H1 (cell line): Measurements from ENCODE around the gene FOXA2. TPM values are rescaled to one million over a fixed set of nuclear protein-coding genes. Genes with fewer than 3 reads are reported as not detected.

Experiments
- CTCF ChIA-PET: fragments of 300-600 bp; sonication (Branson Sonifier 250); formaldehyde crosslinking; loops from one replicate; lab custom pipeline; 2021; ENCODE audit not compliant: partially characterized antibody; lab: Charles Lee
- POLR2A ChIA-PET: fragments of 300-600 bp; sonication (Branson Sonifier 250); formaldehyde crosslinking; loops from one replicate; lab custom pipeline; 2021; ENCODE audit warnings: inconsistent platforms; ENCODE audit not compliant: partially characterized antibody; lab: Charles Lee
- DNase-seq, 2 experiments: peaks; one replicate each; pipeline versions ENCODE4 v3.0.0 to v3.0.0-alpha.2; 2010 to 2022; ENCODE audit warnings: low spot score in 2 of 2, low read depth in 1 of 2, mixed read lengths in 1 of 2
- FAIRE-seq: peaks from 2 replicates; lab custom pipeline; 2011; peaks lifted over from hg19 to GRCh38; lab: Jason Lieb, UNC
- H2AFZ ChIP-seq: 2 replicates; pipeline ENCODE4 v1.8.1; 2012; ENCODE audit warnings: low read length, inconsistent platforms
- H2AK5ac ChIP-seq: 2 replicates; pipeline ENCODE4 v1.6.1; 2013; ENCODE audit warnings: low read depth, low read length
- H2BK120ac ChIP-seq: replicated peaks from 2 replicates; pipeline ENCODE3; 2013; ENCODE audit warnings: low read depth, low read length, inconsistent platforms
- H2BK12ac ChIP-seq: 2 replicates; pipeline ENCODE4 v1.6.1; 2013; ENCODE audit warnings: low read depth, low read length
- H2BK15ac ChIP-seq: 2 replicates; pipeline ENCODE4 v1.6.1; 2013; ENCODE audit warnings: low read length
- H2BK20ac ChIP-seq: 2 replicates; pipeline ENCODE4 v1.6.1; 2013; ENCODE audit warnings: low read length
- H2BK5ac ChIP-seq: 2 replicates; pipeline ENCODE4 v1.6.1; 2013; ENCODE audit warnings: low read depth, low read length
- H3K14ac ChIP-seq: 2 replicates; pipeline ENCODE4 v1.6.1; 2013; ENCODE audit warnings: inconsistent platforms; ENCODE audit not compliant: insufficient read length
- H3K18ac ChIP-seq: 2 replicates; pipeline ENCODE4 v1.6.1; 2013; ENCODE audit warnings: low read length; ENCODE audit errors: extremely low read depth
- H3K23ac ChIP-seq: 2 replicates; pipeline ENCODE4 v1.6.1; 2013; ENCODE audit warnings: inconsistent platforms; ENCODE audit not compliant: insufficient read length
- H3K23me2 ChIP-seq: 2 replicates; pipeline ENCODE4 v1.6.1; 2013; ENCODE audit warnings: low read depth, low read length
- H3K27ac ChIP-seq: 2 replicates; pipeline ENCODE4 v1.6.1; 2011; ENCODE audit warnings: low read depth, low read length, inconsistent platforms
- H3K27me3 ChIP-seq, 4 experiments: replicated peaks in 1 of 4; 1 replicate in 1 of 4; 2 replicates in 3 of 4; pipeline versions ENCODE4 v1.6.1 to v1.8.1; 2011 to 2013; ENCODE audit warnings: low read length in 3 of 4, mild to moderate bottlenecking in 3 of 4, inconsistent platforms in 2 of 4, mixed read lengths in 2 of 4, moderate library complexity in 1 of 4; ENCODE audit not compliant: control insufficient read depth in 3 of 4, insufficient read depth in 3 of 4; ENCODE audit errors: extremely low read depth in 1 of 4
- H3K36me3 ChIP-seq, 4 experiments: 2 replicates each; pipeline versions ENCODE4 v1.6.1 to v1.8.1; 2011 to 2013; ENCODE audit warnings: mild to moderate bottlenecking in 4 of 4, low read length in 3 of 4, moderate library complexity in 2 of 4, control low read depth in 1 of 4, inconsistent platforms in 1 of 4; ENCODE audit not compliant: insufficient read depth in 4 of 4, control insufficient read depth in 2 of 4
- H3K4ac ChIP-seq: replicated peaks from 2 replicates; pipeline ENCODE3; 2013; ENCODE audit warnings: low read length, low read depth, mixed read lengths, inconsistent platforms; ENCODE audit not compliant: insufficient read length
- H3K4me1 ChIP-seq, 4 experiments: replicated peaks in 1 of 4; 1 replicate in 1 of 4; 2 replicates in 3 of 4; pipeline versions ENCODE4 v1.6.1 to v1.8.1; 2011 to 2013; ENCODE audit warnings: low read length in 3 of 4, inconsistent platforms in 2 of 4, mixed read lengths in 1 of 4; ENCODE audit not compliant: insufficient read depth in 4 of 4, control insufficient read depth in 3 of 4
- H3K4me2 ChIP-seq, 2 experiments: 2 replicates each; pipeline versions ENCODE4 v1.6.1 to v1.8.1; 2011 to 2013; ENCODE audit warnings: low read depth in 2 of 2, low read length in 2 of 2, control low read depth in 1 of 2, inconsistent platforms in 1 of 2, mild to moderate bottlenecking in 1 of 2; ENCODE audit not compliant: insufficient read depth in 1 of 2
- H3K4me3 ChIP-seq, 4 experiments: fragments of 200-600, 300-600 bp in 1 of 4; sonication (generic), shearing (Covaris generic), sonication (Bioruptor Twin) in 1 of 4; 2 replicates each; pipeline versions ENCODE4 v1.5.1 to v1.8.1; 2011 to 2016; ENCODE audit warnings: low read length in 4 of 4, low read depth in 3 of 4, control low read depth in 2 of 4, inconsistent platforms in 2 of 4, mild to moderate bottlenecking in 2 of 4, mixed read lengths in 1 of 4, moderate library complexity in 1 of 4; ENCODE audit not compliant: insufficient read depth in 2 of 4; ENCODE audit errors: extremely low read depth in 1 of 4
- H3K56ac ChIP-seq: replicated peaks from 2 replicates; pipeline ENCODE3; 2013; ENCODE audit warnings: low read depth, mild to moderate bottlenecking, mixed read lengths, low read length, inconsistent platforms; ENCODE audit not compliant: insufficient read length
- H3K79me1 ChIP-seq: 2 replicates; pipeline ENCODE4 v1.6.1; 2013; ENCODE audit warnings: low read depth, low read length, control low read depth
- H3K79me2 ChIP-seq, 2 experiments: 2 replicates each; pipeline versions ENCODE4 v1.6.1 to v1.8.1; 2012 to 2013; ENCODE audit warnings: low read length in 2 of 2, mild to moderate bottlenecking in 2 of 2, inconsistent platforms in 1 of 2; ENCODE audit not compliant: insufficient read depth in 2 of 2, control insufficient read depth in 1 of 2
- H3K9ac ChIP-seq, 4 experiments: replicated peaks in 1 of 4; 1 replicate in 1 of 4; 2 replicates in 3 of 4; pipeline versions ENCODE4 v1.6.1 to v1.8.1; 2011 to 2013; ENCODE audit warnings: low read depth in 3 of 4, low read length in 3 of 4, control low read depth in 2 of 4, mild to moderate bottlenecking in 2 of 4, moderate library complexity in 2 of 4, inconsistent platforms in 1 of 4; ENCODE audit errors: extremely low read depth in 1 of 4
- H3K9me3 ChIP-seq, 2 experiments: 2 replicates each; pipeline versions ENCODE4 v1.6.1 to v1.8.1; 2012 to 2013; ENCODE audit warnings: mild to moderate bottlenecking in 2 of 2, moderate library complexity in 2 of 2, control low read depth in 1 of 2, inconsistent platforms in 1 of 2, low read depth in 1 of 2, low read length in 1 of 2, mixed read lengths in 1 of 2; ENCODE audit not compliant: insufficient read depth in 2 of 2
- H4K20me1 ChIP-seq, 2 experiments: replicated peaks in 1 of 2; 2 replicates each; pipeline versions ENCODE3 to v1.8.1; 2011 to 2013; ENCODE audit warnings: inconsistent platforms in 2 of 2, low read length in 2 of 2, mild to moderate bottlenecking in 1 of 2; ENCODE audit not compliant: insufficient read depth in 2 of 2, control insufficient read depth in 1 of 2
- H4K5ac ChIP-seq: 2 replicates; pipeline ENCODE4 v1.6.1; 2013; ENCODE audit warnings: low read length, low read depth, mixed read lengths, inconsistent platforms; ENCODE audit not compliant: insufficient read length
- H4K8ac ChIP-seq: 2 replicates; pipeline ENCODE4 v1.8.0; 2013; ENCODE audit warnings: mild to moderate bottlenecking, moderate library complexity, low read length, inconsistent platforms; ENCODE audit not compliant: insufficient read depth; ENCODE audit errors: extremely low read depth
- H4K91ac ChIP-seq: replicated peaks from 2 replicates; pipeline ENCODE3; 2013; ENCODE audit warnings: low read length, mixed read lengths, inconsistent platforms; ENCODE audit not compliant: insufficient read length
- ASH2L ChIP-seq: fragments of 200-600, 300-600 bp; sonication (generic); IDR thresholded peaks from one replicate; pipeline ENCODE4 v1.7.1; 2017; ENCODE audit warnings: low read length
- BACH1 ChIP-seq: IDR thresholded peaks from 2 replicates; pipeline ENCODE4 v1.6.1; 2012; ENCODE audit warnings: low read length, improper control_type of control experiment
- BCL11A ChIP-seq, 2 experiments: IDR thresholded peaks; one replicate each; pipeline ENCODE4 v1.6.1; 2011; ENCODE audit warnings: low read depth in 2 of 2, low read length in 2 of 2, mild to moderate bottlenecking in 2 of 2
- CEBPB ChIP-seq: IDR thresholded peaks from 2 replicates; pipeline ENCODE4 v1.6.1; 2012; ENCODE audit warnings: low read depth, low read length
- CREB1 ChIP-seq: IDR thresholded peaks from 2 replicates; pipeline ENCODE4 v1.6.1; 2012; ENCODE audit warnings: inconsistent platforms
- CTCF ChIP-seq, 3 experiments: IDR thresholded peaks; 1 replicate in 2 of 3; 2 replicates in 1 of 3; pipeline versions ENCODE4 v1.5.1 to v1.6.1; 2011; ENCODE audit warnings: low read length in 3 of 3, mild to moderate bottlenecking in 3 of 3, inconsistent platforms in 2 of 3, low read depth in 1 of 3, moderate library complexity in 1 of 3; ENCODE audit not compliant: insufficient read depth in 1 of 3; ENCODE audit errors: control extremely low read depth in 1 of 3
- EGR1 ChIP-seq: IDR thresholded peaks from 2 replicates; pipeline ENCODE4 v1.6.1; 2011; ENCODE audit warnings: low read depth, low read length, borderline replicate concordance
- EP300 ChIP-seq, 2 experiments: IDR thresholded peaks; 1 replicate in 1 of 2; 2 replicates in 1 of 2; pipeline ENCODE4 v1.6.1; 2011 to 2012; ENCODE audit warnings: low read depth in 2 of 2, low read length in 2 of 2, mild to moderate bottlenecking in 2 of 2, borderline replicate concordance in 1 of 2, inconsistent platforms in 1 of 2, moderate library complexity in 1 of 2
- JUND ChIP-seq: IDR thresholded peaks from 2 replicates; pipeline ENCODE4 v1.6.1; 2011; ENCODE audit warnings: mild to moderate bottlenecking, improper control_type of control experiment, low read length
- RXRA ChIP-seq: IDR thresholded peaks from 2 replicates; pipeline ENCODE4 v1.6.1; 2011; ENCODE audit warnings: low read depth, mild to moderate bottlenecking, low read length, moderate library complexity; ENCODE audit not compliant: insufficient read depth
- SIRT6 ChIP-seq: IDR thresholded peaks from one replicate; pipeline ENCODE4 v1.7.1; 2012; ENCODE audit warnings: low read length, inconsistent platforms
- TAF1 ChIP-seq: IDR thresholded peaks from 2 replicates; pipeline ENCODE4 v1.6.1; 2011; ENCODE audit warnings: mild to moderate bottlenecking, low read depth, low read length
- TBP ChIP-seq: IDR thresholded peaks from 2 replicates; pipeline ENCODE4 v1.6.1; 2011; ENCODE audit warnings: low read depth, low read length, improper control_type of control experiment
- WGBS, 2 experiments: shearing (Covaris generic) in 1 of 2; methylation state at CpG; one replicate each; pipeline versions ENCODE4 v1.1.6 to v1.1.7; 2013 to 2015; ENCODE audit warnings: low lambda C conversion rate in 2 of 2, mixed read lengths in 2 of 2, inconsistent platforms in 1 of 2, low coverage in 1 of 2, missing lambda C conversion rate in 1 of 2; ENCODE audit not compliant: insufficient replicate concordance in 2 of 2, insufficient coverage in 1 of 2, insufficient read length in 1 of 2; ENCODE audit errors: extremely low coverage in 1 of 2, missing lambda C conversion rate in 1 of 2; 5-methylcytosine and 5-hydroxymethylcytosine counted together
- polyA plus RNA-seq, 7 experiments: library from polyadenylated mRNA; depleted of rRNA in 3 of 7; stranded (reverse) in 5 of 7; unstranded in 2 of 7; fragments of >200 nt in 5 of 7; fragments of 200-250 nt in 2 of 7; gene quantifications; 1 replicate in 5 of 7; 2 replicates in 1 of 7; 4 replicates in 1 of 7; pipeline versions ENCODE4 v1.2.1 to v1.2.3, GENCODE V29; 2011 to 2013; ENCODE audit warnings: missing spikeins in 2 of 7, mixed read lengths in 2 of 7
- total RNA-seq: library from RNA; stranded (reverse); fragmentation: NEBNext Ultra II Directional; extraction: Animal tissue kit (Norgen Biotek cat#: 25700); gene quantifications from 2 replicates; pipeline ENCODE4 v1.2.1, GENCODE V29; 2021

The FOXA2 gene
- total and polyA plus RNA-seq, 2 of the 8 experiments (the other 6 are each of a cell fraction or from before 2014, with no cell fraction given) = not detected

DNA sequence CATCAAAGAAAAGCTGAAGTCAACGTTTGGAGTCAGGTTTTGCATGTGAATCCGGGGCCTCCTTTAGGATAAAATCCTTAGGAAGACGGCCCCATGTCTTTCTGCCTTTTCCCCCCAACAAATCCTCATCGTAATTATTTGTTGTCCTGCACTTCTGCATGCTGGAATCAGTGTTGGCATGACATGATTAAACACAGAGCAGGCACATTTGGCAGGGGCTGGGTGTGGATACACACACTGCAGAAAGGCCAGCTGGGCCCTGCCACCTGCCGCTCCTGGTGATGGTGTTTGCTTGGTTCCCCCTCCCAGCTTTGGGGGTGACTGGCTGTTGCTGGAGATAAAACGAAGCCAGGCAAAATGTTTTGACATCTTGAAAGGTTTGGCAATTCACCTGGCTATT is 46.3 kb upstream of the FOXA2 start:
- no peak overlapping the region for H3K4me2 ChIP-seq
- CTCF ChIA-PET = interaction anchor here (0.8 to 2.6 kb wide), 4 partner anchors 23 to 296 kb away, joined by 3 to 7 read pairs (median 3); no protein-coding TSS in a partner anchor
- H3K27me3 ChIP-seq = no peaks in the 10 kb centered on the region
- no peak overlapping the region for H3K27ac ChIP-seq
- no peaks in the 10 kb centered on the region for H3K79me2 ChIP-seq
- H4K91ac ChIP-seq = no peak overlapping the region
- no peak overlapping the region for H3K18ac ChIP-seq
- no peak overlapping the region for H2BK15ac ChIP-seq
- no peaks in the 10 kb centered on the region for H3K9me3 ChIP-seq
- no peak overlapping the region for H2BK120ac ChIP-seq
- 0 out of 2 replicates have a peak overlapping the region, but pooled peaks have one; percentile 42 for H2AFZ ChIP-seq
- POLR2A ChIA-PET = interaction anchor here (1.3 kb wide), 1 partner anchor 10 kb away, joined by 4 read pairs; no protein-coding TSS in a partner anchor
- no peak overlapping the region for H4K8ac ChIP-seq
- FAIRE-seq = peak; percentile 36
- no peak overlapping the region for H3K4ac ChIP-seq
- no peaks in the 10 kb centered on the region for H3K79me1 ChIP-seq
- no peak for DNase-seq
- no peak overlapping the region for H2BK5ac ChIP-seq
- H4K5ac ChIP-seq = no peak overlapping the region
- H3K14ac ChIP-seq = no peak overlapping the region
- no peaks in the 10 kb centered on the region for H3K23me2 ChIP-seq
- H3K4me1 ChIP-seq = peaks cover 0 to 4% (median 0%) of the 10 kb centered on the region in 4 experiments; a peak in 2 of 7 replicates
- H3K4me3 ChIP-seq = no peak overlapping the region
- 80% methylated on average over 6 of the region's 6 CpGs; no CpG with 5 or more reads in 1 of the 2 experiments for WGBS, 2 experiments
- H3K56ac ChIP-seq = no peak overlapping the region
- H3K36me3 ChIP-seq = no peaks in the 10 kb centered on the region
- H3K23ac ChIP-seq = no peak overlapping the region
- H3K9ac ChIP-seq = no peak overlapping the region
- no peak overlapping the region for H2AK5ac ChIP-seq
- no peak overlapping the region for H2BK12ac ChIP-seq
- H2BK20ac ChIP-seq = no peak overlapping the region
- H4K20me1 ChIP-seq = no peaks in the 10 kb centered on the region
- no peak for TF ChIP-seq CEBPB
- no peak for TF ChIP-seq RXRA
- no peak for TF ChIP-seq EGR1
- no peak for TF ChIP-seq BACH1
- no peak for TF ChIP-seq EP300 (IDR thresholded peaks at IDR 0.05; ENCODE audit: borderline replicate concordance in 1 of 2, low read depth in 2 of 2, low read length in 2 of 2)
- TF ChIP-seq JUND = no peak
- TF ChIP-seq ASH2L = no peak
- TF ChIP-seq CREB1 = no peak
- no peak for TF ChIP-seq TBP
- no peak for TF ChIP-seq BCL11A (IDR thresholded peaks at IDR 0.05; ENCODE audit: low read depth in 2 of 2, low read length in 2 of 2)
- no peak for TF ChIP-seq SIRT6
- no peak for TF ChIP-seq TAF1
- TF ChIP-seq CTCF (IDR thresholded peaks at IDR 0.05; ENCODE audit: control extremely low read depth in 1 of 3, insufficient read depth in 1 of 3, low read depth in 1 of 3, low read length in 3 of 3) = no peak
